Cerebellar nuclear complex (tissue), 1 donor: ENCODE data around the gene CPT1A.
A peak's percentile ranks its signal among the peaks of the same experiment; 100 is the strongest.

ENCODE experiments used
- DNase-seq, 2 experiments: peaks; one replicate each; lab custom pipeline; 2025; lab: John Stamatoyannopoulos, UW

The CPT1A gene

GRCh38 chr11:68831124-68831523 is 10.6 kb downstream of the CPT1A start:
- no peak for DNase-seq

- DNase-seq = no peak
Observed at GRCh38 chr11:68829581-68829980, 12.1 kb downstream of the CPT1A start.

GRCh38 chr11:68828957-68829356 is 12.8 kb downstream of the CPT1A start:
- DNase-seq = no peak

DNA sequence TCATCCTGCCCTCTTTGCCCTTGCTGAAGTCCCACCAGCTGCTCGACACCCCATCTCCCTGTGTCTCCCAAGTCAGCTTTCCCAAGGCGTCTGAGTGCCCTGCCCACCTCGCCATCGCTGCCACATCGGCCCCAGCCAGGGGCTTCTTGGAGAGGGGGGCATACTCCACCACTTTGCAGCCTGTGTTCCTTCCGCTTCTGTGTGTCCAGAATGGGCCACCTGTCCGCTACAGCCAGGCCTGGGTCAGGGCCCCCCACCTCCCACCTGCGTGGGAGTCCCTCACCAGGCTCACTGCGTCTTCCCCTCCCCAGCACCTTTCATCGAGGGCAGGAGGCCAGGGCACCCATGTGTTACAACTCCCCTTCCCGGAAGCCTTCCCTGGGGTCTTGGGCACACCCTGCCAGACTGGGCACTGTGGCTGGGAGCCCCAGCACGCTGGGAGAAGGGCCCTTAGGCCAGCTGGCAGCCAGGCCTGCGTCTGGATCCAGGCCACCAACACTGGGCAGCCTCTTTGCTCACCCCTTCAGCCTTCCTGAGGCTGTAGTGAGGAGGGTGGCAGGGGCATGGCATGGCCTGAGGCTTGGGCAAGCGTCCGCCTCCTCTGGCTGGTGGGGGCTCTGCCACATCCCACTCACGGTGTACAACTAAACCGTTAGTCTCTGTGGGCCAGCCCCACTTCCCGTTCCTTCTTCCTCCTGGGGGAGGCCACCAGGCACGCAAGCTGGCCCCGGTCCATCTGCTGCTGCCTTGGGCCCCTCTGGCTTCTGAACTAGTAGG is 13.4 kb downstream of the CPT1A start:
- no peak for DNase-seq

GRCh38 chr11:68827733-68828132 is 14.0 kb downstream of the CPT1A start:
- DNase-seq = no peak

DNA sequence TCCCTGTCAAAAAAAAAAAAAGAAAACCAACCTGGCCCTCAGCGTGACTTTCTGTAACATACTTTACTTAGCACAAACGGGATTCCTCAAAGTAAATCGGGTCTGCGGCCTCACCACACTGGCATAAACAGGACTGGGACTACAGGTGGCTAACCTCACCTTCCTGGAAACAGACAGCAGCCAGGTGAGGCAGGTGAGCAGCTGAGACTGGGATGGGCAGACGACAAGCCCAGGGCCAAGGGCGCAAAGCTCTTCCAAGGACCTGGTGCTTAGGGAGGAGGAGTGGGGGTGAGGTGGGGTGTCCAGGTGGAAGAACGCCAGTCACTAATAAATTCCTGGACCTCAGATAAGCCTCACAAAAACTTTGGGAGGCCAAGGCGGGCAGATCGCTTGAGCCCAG is 15.0 kb downstream of the CPT1A start:
- DNase-seq = no peak

- DNase-seq = no peak
Observed at GRCh38 chr11:68825571-68825970, 16.1 kb downstream of the CPT1A start.

GRCh38 chr11:68822546-68822945 is 19.2 kb downstream of the CPT1A start:
- DNase-seq = no peak

DNA sequence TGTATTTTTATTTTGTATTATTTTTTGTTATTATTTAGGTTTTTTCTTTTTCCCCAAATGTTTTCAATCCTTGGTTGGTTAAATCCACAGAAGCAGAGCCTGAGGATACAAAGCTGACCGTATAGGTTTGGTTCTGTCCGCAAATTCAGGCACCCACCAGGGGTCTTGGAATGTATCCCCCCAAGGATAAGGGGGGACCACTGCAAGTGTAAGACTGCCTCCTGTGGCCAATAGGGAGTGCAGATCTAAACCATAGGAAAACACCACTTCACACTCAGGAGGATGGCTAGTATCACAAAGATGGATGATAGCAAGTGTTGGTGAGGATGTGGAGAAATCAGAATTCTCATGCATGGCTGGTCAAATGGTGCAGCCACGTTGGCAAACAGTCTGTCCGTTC is 20.0 kb downstream of the CPT1A start:
- DNase-seq = no peak

DNA sequence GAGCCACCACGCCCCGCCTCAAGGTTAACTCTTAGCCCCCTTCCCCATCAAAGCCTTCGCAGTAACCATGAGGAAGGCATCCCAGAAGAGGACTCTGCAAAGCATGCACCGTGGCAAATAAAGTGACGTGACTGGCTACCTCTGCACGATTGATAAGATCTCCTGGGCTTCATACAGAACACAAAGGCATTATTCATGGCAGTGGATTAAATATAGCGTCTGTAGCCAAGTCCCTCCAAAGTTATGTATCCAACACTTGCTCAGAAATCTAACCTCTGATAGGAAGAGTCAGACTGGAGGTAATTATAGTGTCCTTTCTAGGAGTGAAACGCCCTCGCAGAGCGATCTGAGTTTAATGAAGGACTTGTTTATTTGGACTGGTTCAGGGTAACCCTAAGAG is 22.4 kb downstream of the CPT1A start:
- DNase-seq = no peak

GRCh38 chr11:68818181-68818580 is 23.5 kb downstream of the CPT1A start:
- no peak for DNase-seq

- no peak for DNase-seq
Observed at GRCh38 chr11:68817554-68817953, 24.2 kb downstream of the CPT1A start.

- no peak for DNase-seq
Observed at GRCh38 chr11:68816917-68817419, 24.7 kb downstream of the CPT1A start.

GRCh38 chr11:68816251-68816776 is 25.4 kb downstream of the CPT1A start:
- no peak for DNase-seq

DNA sequence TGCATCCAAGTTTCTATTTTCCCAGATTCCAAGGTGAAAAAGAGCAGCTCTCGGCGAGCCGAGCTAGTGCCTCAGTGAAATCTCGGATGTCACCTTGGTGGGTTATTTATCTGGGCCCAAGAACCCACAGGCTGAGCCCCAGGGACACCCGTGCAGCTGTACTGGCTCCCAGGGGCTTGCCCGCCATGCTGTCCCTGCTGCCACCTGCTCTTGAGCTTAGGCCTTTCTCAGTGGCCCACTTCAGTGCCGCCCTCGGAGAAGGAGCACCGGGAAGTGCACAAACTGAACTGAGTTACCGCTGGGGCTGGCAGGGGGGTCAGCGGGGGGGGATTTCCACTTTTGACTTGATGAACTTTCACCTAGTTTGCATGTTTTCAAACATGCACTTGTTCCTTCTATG is 27.9 kb downstream of the CPT1A start:
- DNase-seq = no peak

GRCh38 chr11:68812526-68812925 is 29.2 kb downstream of the CPT1A start:
- DNase-seq = no peak

GRCh38 chr11:68810164-68810563 is 31.6 kb downstream of the CPT1A start:
- DNase-seq = no peak

DNA sequence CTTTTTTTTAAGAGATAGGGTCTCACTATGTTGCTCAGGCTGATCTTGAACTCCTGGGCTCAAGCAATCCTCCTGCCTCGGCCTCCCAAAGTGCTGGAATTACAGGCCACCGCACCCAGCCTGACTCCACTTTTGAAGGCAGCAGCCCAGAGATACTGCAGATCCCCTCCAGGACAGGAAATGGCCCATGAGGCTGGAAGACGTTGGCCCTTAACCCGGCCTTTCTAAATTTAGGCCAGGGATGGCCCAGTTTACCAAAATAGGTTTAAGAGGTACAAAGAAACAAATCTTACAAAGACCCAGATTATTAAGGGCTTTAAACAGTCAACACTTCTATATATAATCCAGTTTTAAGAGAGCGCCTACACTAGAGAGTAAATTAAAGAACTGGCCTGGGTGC is 32.2 kb downstream of the CPT1A start:
- no peak for DNase-seq

DNA sequence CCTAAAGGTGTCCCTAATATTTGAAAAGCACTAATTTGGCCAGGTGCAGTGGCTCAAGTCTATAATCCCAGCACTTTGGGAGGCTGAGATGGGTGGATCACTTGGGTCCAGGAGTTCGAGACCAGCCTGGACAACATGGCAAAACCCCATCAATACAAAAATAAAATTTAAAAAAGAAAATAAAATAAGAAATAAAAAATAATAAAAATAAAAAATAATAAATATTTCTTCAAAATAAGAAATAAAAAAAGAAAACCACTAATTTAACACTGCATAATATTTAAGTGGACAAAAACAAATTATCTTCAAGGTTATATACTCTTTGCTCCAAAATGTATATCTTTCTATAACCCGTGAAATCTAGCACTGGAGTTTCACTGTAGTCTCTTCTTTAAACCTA is 32.9 kb downstream of the CPT1A start:
- no peak for DNase-seq

DNA sequence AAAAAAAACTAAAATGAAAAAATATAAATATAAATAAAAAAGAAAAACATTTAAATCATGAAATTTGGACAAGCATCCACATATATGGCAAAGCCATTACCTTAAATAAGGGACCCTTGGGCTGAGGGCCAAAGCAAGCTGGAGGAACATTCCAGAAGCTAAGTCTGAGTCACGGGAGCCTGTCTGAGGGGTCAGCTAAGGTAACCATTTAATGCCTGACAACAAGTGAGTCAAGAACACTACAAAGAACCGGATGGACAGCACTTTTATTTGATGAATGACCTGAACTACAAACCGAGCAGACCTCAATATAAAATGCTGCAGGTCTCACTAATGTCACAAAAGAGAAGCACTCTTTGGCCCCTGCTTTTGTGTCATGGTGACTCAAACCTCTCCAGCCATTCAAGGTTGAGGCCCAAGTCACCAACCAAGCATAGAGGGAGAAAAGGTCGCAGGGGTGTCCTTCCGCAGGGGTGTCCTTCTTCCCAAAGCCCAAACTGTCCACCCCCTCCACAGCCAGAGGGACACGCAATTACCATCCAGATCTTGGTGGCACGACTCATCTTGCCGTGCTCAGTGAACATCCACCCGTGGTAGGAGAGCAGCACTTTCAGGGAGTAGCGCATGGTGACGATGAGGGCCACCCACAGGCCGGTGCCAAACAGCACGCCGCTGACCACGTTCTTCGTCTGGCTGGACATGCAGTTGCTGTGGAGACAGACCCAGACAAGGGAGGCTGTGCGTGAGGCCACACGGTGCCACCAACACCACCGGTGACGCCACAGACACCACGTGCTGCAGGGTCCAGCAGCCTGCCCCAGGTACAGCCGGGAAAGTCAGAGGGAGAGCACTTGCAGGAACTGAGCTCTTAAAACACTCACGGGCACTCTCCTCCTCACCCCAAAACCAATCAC is 34.5 kb downstream of the CPT1A start:
- DNase-seq = no peak

- no peak for DNase-seq
Observed at GRCh38 chr11:68804786-68805185, 36.9 kb downstream of the CPT1A start.

GRCh38 chr11:68803766-68804165 is 38.0 kb downstream of the CPT1A start:
- DNase-seq = peak; percentile 48 to 57
